Measurements from ENCODE around the gene FAM117A.
"Not testable (repeated sequence)": the region's sequence is repeated elsewhere in the genome, so short reads cannot be mapped to it uniquely, and the experiment has no call there.

- TF ChIP-seq CTCF, POLR2AphosphoS5 (IDR thresholded peaks at IDR 0.05): not testable (repeated sequence)
These were observed 5.4 kb downstream of the FAM117A start for GRCh38 chr17:49758464-49759010.

All from esophagus muscularis mucosa (tissue), 3 donors.